Keratinocyte (primary cell): ENCODE results near the gene PNCK. TPM values are rescaled to one million over a fixed set of nuclear protein-coding genes. Genes with fewer than 3 reads are reported as not detected.

Experiments used
- DNase-seq: peaks from one replicate; pipeline ENCODE4 v3.0.0-alpha.2; 2011; ENCODE audit warnings: low read depth, missing footprints, low spot score
- FAIRE-seq: peaks from 2 replicates; lab custom pipeline; 2011; peaks lifted over from hg19 to GRCh38; lab: Jason Lieb, UNC
- H2AFZ ChIP-seq: 2 replicates; pipeline ENCODE4 v1.6.0; 2012; ENCODE audit warnings: low read length, control low read depth, inconsistent platforms; ENCODE audit not compliant: control insufficient read depth
- H3K27ac ChIP-seq: 2 replicates; pipeline ENCODE4 v1.5.1; 2011; ENCODE audit warnings: low read length; ENCODE audit not compliant: control insufficient read depth, insufficient read depth
- H3K27me3 ChIP-seq: 3 replicates; pipeline ENCODE4 v1.6.0; 2011; ENCODE audit warnings: low read length; ENCODE audit not compliant: control insufficient read depth, insufficient read depth; ENCODE audit errors: extremely low read depth
- H3K36me3 ChIP-seq, 2 experiments: 2 replicates in 1 of 2; 3 replicates in 1 of 2; pipeline ENCODE4 v1.5.1; 2011; ENCODE audit warnings: low read length in 2 of 2, mild to moderate bottlenecking in 1 of 2; ENCODE audit not compliant: control insufficient read depth in 2 of 2, insufficient read depth in 2 of 2; ENCODE audit errors: extremely low read depth in 1 of 2
- H3K4me1 ChIP-seq: 3 replicates; pipeline ENCODE4 v1.5.1; 2011; ENCODE audit warnings: low read length; ENCODE audit not compliant: control insufficient read depth, insufficient read depth; ENCODE audit errors: extremely low read depth
- H3K4me2 ChIP-seq: 3 replicates; pipeline ENCODE4 v1.6.0; 2011; ENCODE audit warnings: low read depth, low read length; ENCODE audit not compliant: control insufficient read depth, insufficient read depth; ENCODE audit errors: extremely low read depth
- H3K4me3 ChIP-seq, 3 experiments: fragments of 200-600 bp in 1 of 3; sonication (generic) in 1 of 3; 2 replicates in 2 of 3; 3 replicates in 1 of 3; pipeline ENCODE4 v1.5.1; 2011 to 2016; ENCODE audit warnings: low read length in 3 of 3, mild to moderate bottlenecking in 3 of 3, control low read depth in 2 of 3, inconsistent platforms in 1 of 3, low read depth in 1 of 3, mixed read lengths in 1 of 3, mixed run types in 1 of 3, moderate library complexity in 1 of 3; ENCODE audit not compliant: control insufficient read depth in 2 of 3, insufficient read depth in 2 of 3; ENCODE audit errors: extremely low read depth in 1 of 3
- H3K79me2 ChIP-seq: 2 replicates; pipeline ENCODE4 v1.6.0; 2012; ENCODE audit warnings: low read length; ENCODE audit not compliant: control insufficient read depth, insufficient read depth
- H3K9ac ChIP-seq: 3 replicates; pipeline ENCODE4 v1.6.0; 2011; ENCODE audit warnings: low read length; ENCODE audit not compliant: control insufficient read depth, insufficient read depth; ENCODE audit errors: extremely low read depth
- H3K9me1 ChIP-seq: 3 replicates; pipeline ENCODE4 v1.6.0; 2011; ENCODE audit warnings: low read length; ENCODE audit not compliant: control insufficient read depth, insufficient read depth; ENCODE audit errors: extremely low read depth
- H3K9me3 ChIP-seq: 2 replicates; pipeline ENCODE4 v1.5.1; 2012; ENCODE audit warnings: low read depth, low read length; ENCODE audit not compliant: control insufficient read depth
- H4K20me1 ChIP-seq: 3 replicates; pipeline ENCODE4 v1.6.0; 2011; ENCODE audit warnings: low read length; ENCODE audit not compliant: control insufficient read depth, insufficient read depth; ENCODE audit errors: extremely low read depth
- EZH2 ChIP-seq: IDR thresholded peaks from one replicate; pipeline ENCODE4 v1.6.1; 2012; ENCODE audit warnings: inconsistent platforms, mild to moderate bottlenecking, low read length, moderate library complexity
- dilution Hi-C: fragments of 300-500 bp; cut with MboI; formaldehyde crosslinking; loops from one replicate; pipeline ENCODE4 v1.7.0; 2020; ENCODE audit warnings: low sequenced_read_pairs; ENCODE audit not compliant: extremely low pct_ligation_motif_present
- polyA plus RNA-seq, 5 experiments: library from polyadenylated mRNA; depleted of rRNA in 3 of 5; stranded (reverse) in 3 of 5; stranded (forward) in 1 of 5; unstranded in 1 of 5; fragments of >200 nt; gene quantifications; 1 replicate in 1 of 5; 2 replicates in 3 of 5; 3 replicates in 1 of 5; pipeline versions ENCODE4 v1.2.1 to v1.2.3, GENCODE V29; 2011 to 2012; ENCODE audit warnings: missing spikeins in 2 of 5, low read depth in 1 of 5, low replicate concordance in 1 of 5
- TF ChIP-seq, protein P1 (sequence below), 3 experiments: IDR thresholded peaks in 1 of 3; conservative IDR thresholded peaks in 1 of 3; optimal IDR thresholded peaks in 1 of 3; 2 replicates in 2 of 3; 3 replicates in 1 of 3; pipeline versions ENCODE3 to v1.5.1; 2011; ENCODE audit warnings: low read length in 3 of 3, mild to moderate bottlenecking in 3 of 3, moderate library complexity in 2 of 3, control low read depth in 1 of 3, inconsistent platforms in 1 of 3; ENCODE audit not compliant: insufficient read depth in 2 of 3; ENCODE audit errors: extremely low read depth in 1 of 3

Gene PNCK
- polyA plus RNA-seq, 1 donor (not counting 4 experiments of a cell fraction or from before 2014, with no cell fraction given) = 0.24 TPM

DNA sequence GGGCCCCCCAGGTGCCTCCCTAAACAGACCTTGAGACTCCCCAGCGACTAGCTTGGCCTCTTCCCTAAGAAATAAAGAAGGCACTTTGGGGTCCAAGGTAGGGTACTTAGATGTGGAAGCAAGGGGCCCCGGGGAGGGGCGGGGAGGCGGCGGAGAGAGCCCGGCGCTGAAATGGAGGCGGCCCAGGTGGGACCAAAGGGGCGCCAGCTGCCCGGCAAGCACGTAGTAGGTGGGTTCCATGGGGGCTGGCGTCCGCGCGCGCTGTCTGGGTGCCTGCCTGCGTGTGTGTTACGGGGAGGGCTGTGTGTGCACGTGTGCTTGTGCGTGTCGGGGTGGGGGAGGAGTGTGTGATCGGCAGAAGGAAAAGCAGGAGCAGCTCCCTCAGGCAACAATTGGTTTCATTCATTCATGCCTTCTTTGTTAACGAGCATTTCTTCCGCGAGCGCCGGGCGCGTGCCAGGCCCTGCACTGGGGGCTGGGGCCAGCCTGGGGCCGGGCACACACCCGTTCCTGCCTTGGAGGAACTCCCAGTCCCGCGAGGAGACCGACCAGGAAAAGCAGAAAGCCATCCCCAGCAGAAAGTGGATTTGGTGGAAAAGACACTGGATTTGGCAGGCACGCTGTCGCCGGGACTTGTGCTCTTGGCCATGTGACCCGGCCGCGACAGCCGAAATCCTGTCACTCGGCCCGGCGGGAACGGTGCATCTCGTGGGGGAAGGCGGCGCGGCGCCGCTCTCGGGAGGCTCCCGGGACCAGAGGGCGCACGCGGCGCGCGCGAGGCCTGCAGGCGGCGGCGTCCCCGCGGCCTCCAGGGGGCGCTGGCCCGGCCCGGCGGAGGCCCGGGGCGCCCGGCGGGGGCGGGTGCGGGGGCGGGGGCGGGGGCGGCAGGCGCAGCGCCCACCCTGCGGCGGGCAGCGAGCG is 29.9 kb downstream of the PNCK start:
- TF ChIP-seq, protein P1, sequence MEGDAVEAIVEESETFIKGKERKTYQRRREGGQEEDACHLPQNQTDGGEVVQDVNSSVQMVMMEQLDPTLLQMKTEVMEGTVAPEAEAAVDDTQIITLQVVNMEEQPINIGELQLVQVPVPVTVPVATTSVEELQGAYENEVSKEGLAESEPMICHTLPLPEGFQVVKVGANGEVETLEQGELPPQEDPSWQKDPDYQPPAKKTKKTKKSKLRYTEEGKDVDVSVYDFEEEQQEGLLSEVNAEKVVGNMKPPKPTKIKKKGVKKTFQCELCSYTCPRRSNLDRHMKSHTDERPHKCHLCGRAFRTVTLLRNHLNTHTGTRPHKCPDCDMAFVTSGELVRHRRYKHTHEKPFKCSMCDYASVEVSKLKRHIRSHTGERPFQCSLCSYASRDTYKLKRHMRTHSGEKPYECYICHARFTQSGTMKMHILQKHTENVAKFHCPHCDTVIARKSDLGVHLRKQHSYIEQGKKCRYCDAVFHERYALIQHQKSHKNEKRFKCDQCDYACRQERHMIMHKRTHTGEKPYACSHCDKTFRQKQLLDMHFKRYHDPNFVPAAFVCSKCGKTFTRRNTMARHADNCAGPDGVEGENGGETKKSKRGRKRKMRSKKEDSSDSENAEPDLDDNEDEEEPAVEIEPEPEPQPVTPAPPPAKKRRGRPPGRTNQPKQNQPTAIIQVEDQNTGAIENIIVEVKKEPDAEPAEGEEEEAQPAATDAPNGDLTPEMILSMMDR (optimal IDR thresholded peaks at IDR 0.05 in 1 of 3, IDR thresholded peaks at IDR 0.05 in 1 of 3, conservative IDR thresholded peaks at IDR 0.05 in 1 of 3; ENCODE audit: extremely low read depth in 1 of 3, insufficient read depth in 2 of 3, low read length in 3 of 3) = no peak
- no peak for TF ChIP-seq EZH2
- no peak for FAIRE-seq
- no peaks in the 10 kb centered on the region for H4K20me1 ChIP-seq
- peak overlapping the region; percentile 2 to 45 (median 40) for H3K4me3 ChIP-seq
- H3K9me3 ChIP-seq = peaks cover 1% of the 10 kb centered on the region
- H3K27ac ChIP-seq = no peak overlapping the region
- peak overlapping the region; percentile 62 for H3K4me2 ChIP-seq
- dilution Hi-C loops = no loop called here
- no peak overlapping the region for H3K9ac ChIP-seq
- no peak overlapping the region for H2AFZ ChIP-seq
- H3K79me2 ChIP-seq = no peaks in the 10 kb centered on the region
- peaks cover 9% of the 10 kb centered on the region for H3K4me1 ChIP-seq
- no peaks in the 10 kb centered on the region for H3K9me1 ChIP-seq
- no peak for DNase-seq
- peaks cover 73% of the 10 kb centered on the region for H3K27me3 ChIP-seq
- no peaks in the 10 kb centered on the region for H3K36me3 ChIP-seq

DNA sequence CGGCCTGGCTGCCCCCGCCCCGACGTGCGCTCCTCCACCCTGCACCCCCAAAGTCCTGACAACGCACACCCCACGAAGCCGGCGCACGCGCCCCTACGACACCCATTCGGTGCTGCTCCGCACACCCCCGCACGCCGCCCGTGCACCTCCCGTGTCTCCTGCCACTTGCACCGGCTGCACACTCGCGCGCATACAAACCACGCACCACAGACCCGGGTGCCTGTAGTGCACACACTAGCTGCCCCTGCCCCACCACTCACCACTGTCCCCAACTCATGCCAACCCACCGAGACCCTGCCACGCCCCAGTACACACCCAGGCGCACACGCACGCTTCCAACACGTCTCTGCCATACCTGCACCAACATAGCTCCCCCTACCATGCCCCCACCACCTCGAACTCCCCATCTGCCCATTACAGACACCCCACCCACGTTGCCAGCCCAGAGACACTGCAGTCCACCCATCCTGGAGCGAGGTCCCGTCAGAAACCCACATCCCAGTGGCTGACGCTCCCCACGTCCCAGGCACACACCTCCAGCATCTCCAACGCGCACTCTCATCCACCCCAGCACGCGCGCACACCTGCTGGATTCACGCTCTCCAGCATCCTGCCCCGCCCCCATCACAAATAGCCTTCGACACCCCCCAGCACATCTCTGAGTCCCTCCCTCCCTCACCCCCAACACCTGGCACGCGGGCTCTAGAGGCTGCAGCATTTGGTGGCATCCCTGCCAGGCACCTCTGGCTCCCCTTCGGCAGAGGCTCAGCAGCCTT is 30.8 kb downstream of the PNCK start:
- TF ChIP-seq EZH2 = peak; percentile 73
- TF ChIP-seq, protein P1 (optimal IDR thresholded peaks at IDR 0.05 in 1 of 3, IDR thresholded peaks at IDR 0.05 in 1 of 3, conservative IDR thresholded peaks at IDR 0.05 in 1 of 3; ENCODE audit: extremely low read depth in 1 of 3, insufficient read depth in 2 of 3, low read length in 3 of 3) = no peak
- Histone ChIP-seq H3K4me1 (peaks cover 10% of the 10 kb centered on the region), H3K4me2 (no peak overlapping the region), H3K27ac (no peak overlapping the region), H3K36me3 (no peaks in the 10 kb centered on the region), H3K9me1 (no peaks in the 10 kb centered on the region), H4K20me1 (no peaks in the 10 kb centered on the region), H3K9me3 (peaks cover 1% of the 10 kb centered on the region), H2AFZ (no peak overlapping the region), H3K9ac (no peak overlapping the region), H3K4me3 (no peak overlapping the region), H3K27me3 (peaks cover 71% of the 10 kb centered on the region), H3K79me2 (no peaks in the 10 kb centered on the region)
- no peak for DNase-seq
- dilution Hi-C loops = no loop called here
- FAIRE-seq = no peak
